ENCODE measurements around the gene SAMD8. TPM values are rescaled to one million over a fixed set of nuclear protein-coding genes. Genes with fewer than 3 reads are reported as not detected.

The SAMD8 gene
- total and polyA plus RNA-seq, 2 donors (not counting 1 experiment from before 2014, with no cell fraction given) = 15.9 to 35.7 TPM

DNA sequence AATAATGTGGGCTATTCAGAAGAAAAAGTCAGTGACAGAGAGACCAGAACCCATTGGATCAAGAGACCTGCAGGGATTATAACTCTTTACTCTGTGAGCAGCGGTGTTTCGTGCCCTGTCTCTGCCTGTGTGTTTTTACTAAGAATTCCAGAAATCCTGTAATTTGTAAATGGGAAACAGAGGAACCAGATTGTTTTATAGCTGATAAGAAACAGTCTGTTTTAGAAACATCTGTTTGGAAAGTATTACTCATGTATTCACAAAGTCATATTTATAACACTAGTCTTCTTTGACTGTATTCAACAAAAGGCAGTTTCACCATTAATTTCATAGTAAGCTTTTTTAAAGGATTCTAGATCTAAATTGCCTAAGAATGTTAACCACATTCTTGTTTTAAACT lies 69.1 kb downstream of the SAMD8 start:
- no peak overlapping the region for H2AFZ ChIP-seq (ENCODE audit: insufficient read depth, low read depth, low read length, poor library complexity, severe bottlenecking)
- H3K27me3 ChIP-seq (replicated peaks in 1 of 4; ENCODE audit: control extremely low read depth in 1 of 4, control insufficient read depth in 3 of 4, insufficient read depth in 4 of 4, low read length in 3 of 4) = no peaks in the 10 kb centered on the region
- H3K27ac ChIP-seq (ENCODE audit: low read length in 2 of 2) = no peak overlapping the region
- ATAC-seq (ENCODE audit: low read depth) (no peak), DNase-seq (no peak)
- peaks cover 8% of the 10 kb centered on the region for H4K20me1 ChIP-seq (ENCODE audit: control insufficient read depth, insufficient read depth, low read length, poor library complexity, severe bottlenecking)
- WGBS (ENCODE audit: insufficient coverage) = 100% methylated on average over 2 of the region's 2 CpGs
- ChIA-PET CTCF (interaction anchor here (1.6 kb wide), 1 partner anchor 55 kb away, joined by 3 read pairs; the partner anchor contains the start of gene COMTD1), POLR2A (no interaction called here)
- intact Hi-C loops (cut with micrococcal nuclease) = no loop called here
- H3K9ac ChIP-seq (ENCODE audit: low read length) = no peak overlapping the region
- H3K4me1 ChIP-seq (ENCODE audit: control insufficient read depth in 2 of 2, insufficient read depth in 2 of 2, low read length in 2 of 2) = no peaks in the 10 kb centered on the region
- Mint-ChIP-seq H3K9me3 (ENCODE audit: insufficient read depth) (no peaks in the 10 kb centered on the region), H3K4me1 (no peaks in the 10 kb centered on the region), H3K4me3 (no peak overlapping the region), H3K27ac (no peak overlapping the region), H3K27me3 (no peaks in the 10 kb centered on the region)
- H3K79me2 ChIP-seq (ENCODE audit: control insufficient read depth, insufficient read depth, low read length) = peaks cover 5% of the 10 kb centered on the region
- peaks cover 1 to 45% of the 10 kb centered on the region in 2 experiments for H3K36me3 ChIP-seq (replicated peaks in 1 of 2; ENCODE audit: control extremely low read depth in 1 of 2, control insufficient read depth in 1 of 2, extremely low read depth in 1 of 2, insufficient read depth in 2 of 2, low read length in 1 of 2)
- no peak overlapping the region for H3K4me2 ChIP-seq (replicated peaks; ENCODE audit: low read depth, low read length, poor library complexity, severe bottlenecking)
- no peaks in the 10 kb centered on the region for H3K9me3 ChIP-seq (ENCODE audit: control extremely low read depth in 1 of 3, control insufficient read depth in 2 of 3, insufficient read depth in 1 of 3, low read length in 2 of 3)
- TF ChIP-seq EZH2 (IDR thresholded peaks at IDR 0.05; ENCODE audit: borderline replicate concordance, insufficient read depth, low read depth, low read length, poor library complexity, severe bottlenecking) = no peak
- TF ChIP-seq, protein P1, sequence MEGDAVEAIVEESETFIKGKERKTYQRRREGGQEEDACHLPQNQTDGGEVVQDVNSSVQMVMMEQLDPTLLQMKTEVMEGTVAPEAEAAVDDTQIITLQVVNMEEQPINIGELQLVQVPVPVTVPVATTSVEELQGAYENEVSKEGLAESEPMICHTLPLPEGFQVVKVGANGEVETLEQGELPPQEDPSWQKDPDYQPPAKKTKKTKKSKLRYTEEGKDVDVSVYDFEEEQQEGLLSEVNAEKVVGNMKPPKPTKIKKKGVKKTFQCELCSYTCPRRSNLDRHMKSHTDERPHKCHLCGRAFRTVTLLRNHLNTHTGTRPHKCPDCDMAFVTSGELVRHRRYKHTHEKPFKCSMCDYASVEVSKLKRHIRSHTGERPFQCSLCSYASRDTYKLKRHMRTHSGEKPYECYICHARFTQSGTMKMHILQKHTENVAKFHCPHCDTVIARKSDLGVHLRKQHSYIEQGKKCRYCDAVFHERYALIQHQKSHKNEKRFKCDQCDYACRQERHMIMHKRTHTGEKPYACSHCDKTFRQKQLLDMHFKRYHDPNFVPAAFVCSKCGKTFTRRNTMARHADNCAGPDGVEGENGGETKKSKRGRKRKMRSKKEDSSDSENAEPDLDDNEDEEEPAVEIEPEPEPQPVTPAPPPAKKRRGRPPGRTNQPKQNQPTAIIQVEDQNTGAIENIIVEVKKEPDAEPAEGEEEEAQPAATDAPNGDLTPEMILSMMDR (IDR thresholded peaks at IDR 0.05) = no peak
- no peak overlapping the region for H3K4me3 ChIP-seq (ENCODE audit: control extremely low read depth in 1 of 5, extremely low read depth in 1 of 5, insufficient read depth in 1 of 5, low read depth in 2 of 5, low read length in 4 of 5)

DNA sequence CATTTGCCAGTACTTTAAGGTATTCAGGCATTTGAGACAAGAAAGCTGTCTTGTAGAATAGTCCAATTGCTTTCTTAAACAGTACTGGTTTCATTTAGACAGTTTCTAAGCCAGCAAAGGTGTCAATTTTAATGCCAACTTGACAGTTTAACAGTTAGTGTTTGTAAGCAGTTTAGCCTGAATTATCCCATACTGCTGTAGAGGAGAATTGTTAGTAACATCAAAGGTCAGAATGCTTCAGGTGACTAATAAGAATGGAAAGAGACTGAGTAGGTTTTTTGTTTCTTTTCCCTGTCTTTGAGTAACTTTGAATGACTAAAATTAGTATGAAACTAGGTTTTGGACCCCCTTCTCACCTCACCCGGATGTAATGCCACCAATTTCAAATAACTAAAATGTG lies 69.6 kb downstream of the SAMD8 start:
- H3K4me1 Mint-ChIP-seq = no peaks in the 10 kb centered on the region
- no peak for TF ChIP-seq EZH2 (IDR thresholded peaks at IDR 0.05; ENCODE audit: borderline replicate concordance, insufficient read depth, low read depth, low read length, poor library complexity, severe bottlenecking)
- TF ChIP-seq, protein P1 (IDR thresholded peaks at IDR 0.05) = no peak

More for the DNA sequence above, 69.6 kb downstream of the SAMD8 start:
- no peak for DNase-seq
- H3K9me3 Mint-ChIP-seq (ENCODE audit: insufficient read depth) = no peaks in the 10 kb centered on the region
- H3K36me3 ChIP-seq (replicated peaks in 1 of 2; ENCODE audit: control extremely low read depth in 1 of 2, control insufficient read depth in 1 of 2, extremely low read depth in 1 of 2, insufficient read depth in 2 of 2, low read length in 1 of 2) = peaks cover 1 to 41% of the 10 kb centered on the region in 2 experiments
- ATAC-seq (ENCODE audit: low read depth) = no peak
- intact Hi-C loops (cut with micrococcal nuclease) = no loop called here
- H3K27ac Mint-ChIP-seq = no peak overlapping the region
- POLR2A ChIA-PET = no interaction called here
- WGBS (ENCODE audit: insufficient coverage) = no CpG with 5 or more reads among the region's 1 CpG
- H3K79me2 ChIP-seq (ENCODE audit: control insufficient read depth, insufficient read depth, low read length) = peaks cover 5% of the 10 kb centered on the region
- no peak overlapping the region for H3K27ac ChIP-seq (ENCODE audit: low read length in 2 of 2)
- H3K4me1 ChIP-seq (ENCODE audit: control insufficient read depth in 2 of 2, insufficient read depth in 2 of 2, low read length in 2 of 2) = no peaks in the 10 kb centered on the region
- peaks cover 4% of the 10 kb centered on the region for H4K20me1 ChIP-seq (ENCODE audit: control insufficient read depth, insufficient read depth, low read length, poor library complexity, severe bottlenecking)
- no peaks in the 10 kb centered on the region for H3K27me3 ChIP-seq (replicated peaks in 1 of 4; ENCODE audit: control extremely low read depth in 1 of 4, control insufficient read depth in 3 of 4, insufficient read depth in 4 of 4, low read length in 3 of 4)
- CTCF ChIA-PET = interaction anchor here (1.6 kb wide), 1 partner anchor 55 kb away, joined by 3 read pairs; the partner anchor contains the start of gene COMTD1
- no peaks in the 10 kb centered on the region for H3K27me3 Mint-ChIP-seq
- H3K4me2 ChIP-seq (replicated peaks; ENCODE audit: low read depth, low read length, poor library complexity, severe bottlenecking) = no peak overlapping the region
- H3K9me3 ChIP-seq (ENCODE audit: control extremely low read depth in 1 of 3, control insufficient read depth in 2 of 3, insufficient read depth in 1 of 3, low read length in 2 of 3) = no peaks in the 10 kb centered on the region
- H3K4me3 ChIP-seq (ENCODE audit: control extremely low read depth in 1 of 5, extremely low read depth in 1 of 5, insufficient read depth in 1 of 5, low read depth in 2 of 5, low read length in 4 of 5) = no peak overlapping the region
- H2AFZ ChIP-seq (ENCODE audit: insufficient read depth, low read depth, low read length, poor library complexity, severe bottlenecking) = no peak overlapping the region
- H3K4me3 Mint-ChIP-seq = no peak overlapping the region
- no peak overlapping the region for H3K9ac ChIP-seq (ENCODE audit: low read length)

Data from B cell (primary cell).